Measurements from ENCODE around the gene LONP1. TPM values are rescaled to one million over a fixed set of nuclear protein-coding genes. Genes with fewer than 3 reads are reported as not detected.

LONP1 gene
- polyA plus RNA-seq, 4 donors, result 33.0 to 61.4 (median 45.0) TPM

DNA sequence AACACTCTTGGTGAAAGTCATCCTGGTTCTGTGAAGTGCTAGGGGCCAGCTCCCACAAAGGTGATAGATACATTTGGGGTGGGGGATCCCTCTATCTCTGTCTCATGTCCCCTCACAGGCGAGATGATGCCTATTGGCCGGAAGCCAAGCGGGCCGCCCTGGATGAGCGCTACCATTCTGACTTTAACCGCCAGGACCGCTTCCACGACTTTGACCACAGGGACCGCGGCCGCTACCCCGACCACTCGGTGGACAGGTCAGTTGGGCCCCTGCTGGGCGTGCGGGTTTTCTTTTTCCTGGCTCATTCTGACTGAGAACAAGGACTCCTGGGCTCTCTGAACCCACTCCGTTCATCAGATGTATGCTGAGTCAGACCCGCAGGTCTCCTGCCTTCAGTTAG, 56.0 kb downstream of the LONP1 start:
- no peak for DNase-seq (ENCODE audit: low read depth in 4 of 4, low spot score in 3 of 4)

GRCh38 chr19:5661483-5661882, 58.5 kb downstream of the LONP1 start:
- no peak for DNase-seq (ENCODE audit: low read depth in 4 of 4, low spot score in 3 of 4)

GRCh38 chr19:5655412-5655811, 64.5 kb downstream of the LONP1 start:
- DNase-seq (ENCODE audit: low read depth in 4 of 4, low spot score in 3 of 4), result no peak

- DNase-seq (ENCODE audit: low read depth in 4 of 4, low spot score in 3 of 4), result no peak
Observed at GRCh38 chr19:5654931-5655330, 65.0 kb downstream of the LONP1 start.

DNA sequence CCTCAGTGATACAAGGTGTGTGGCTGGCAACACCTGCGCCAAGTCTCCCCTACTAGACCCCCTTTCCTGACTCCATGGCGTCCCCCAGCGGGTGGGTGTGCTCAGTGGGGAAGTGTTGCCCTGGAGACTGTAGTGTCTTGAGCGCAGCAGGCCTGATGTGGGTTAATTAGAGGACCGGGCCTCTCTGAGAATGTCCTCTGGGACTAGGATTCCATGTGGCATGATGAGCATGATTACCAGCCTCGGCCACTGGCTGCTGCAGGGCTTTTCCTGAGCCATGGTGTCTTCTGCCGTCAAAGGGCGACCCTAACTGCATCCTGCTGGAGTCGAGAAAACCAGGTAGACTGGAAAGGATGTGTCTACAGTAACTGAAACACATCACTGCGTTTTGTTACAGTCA, 67.7 kb downstream of the LONP1 start:
- DNase-seq (ENCODE audit: low read depth in 4 of 4, low spot score in 3 of 4), result no peak

GRCh38 chr19:5651361-5651760, 68.6 kb downstream of the LONP1 start:
- DNase-seq (ENCODE audit: low read depth in 4 of 4, low spot score in 3 of 4), result no peak

GRCh38 chr19:5648464-5648863, 71.5 kb downstream of the LONP1 start:
- no peak for DNase-seq (ENCODE audit: low read depth in 4 of 4, low spot score in 3 of 4)

DNA sequence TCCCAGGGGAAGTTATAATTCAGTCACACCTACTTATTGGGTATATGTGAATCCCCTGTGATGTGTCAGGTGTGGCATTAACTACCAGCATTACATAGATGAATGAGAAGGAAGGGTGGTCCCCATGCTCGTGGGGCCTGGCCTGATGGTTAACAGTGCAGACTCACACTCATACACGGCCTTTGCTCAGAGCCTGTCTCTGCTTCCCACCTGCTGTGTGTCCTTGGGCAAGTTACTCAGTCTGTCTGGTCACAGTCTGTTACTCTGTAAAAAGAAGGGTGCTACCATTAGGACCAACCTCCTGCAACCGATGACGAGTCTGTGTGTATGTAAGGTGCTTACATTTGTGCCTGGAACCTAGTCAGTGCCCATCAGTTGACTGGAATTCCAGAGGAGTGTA, 73.2 kb downstream of the LONP1 start:
- DNase-seq (ENCODE audit: low read depth in 4 of 4, low spot score in 3 of 4), result no peak

GRCh38 chr19:5645409-5645808, 74.5 kb downstream of the LONP1 start:
- no peak for DNase-seq (ENCODE audit: low read depth in 4 of 4, low spot score in 3 of 4)

DNA sequence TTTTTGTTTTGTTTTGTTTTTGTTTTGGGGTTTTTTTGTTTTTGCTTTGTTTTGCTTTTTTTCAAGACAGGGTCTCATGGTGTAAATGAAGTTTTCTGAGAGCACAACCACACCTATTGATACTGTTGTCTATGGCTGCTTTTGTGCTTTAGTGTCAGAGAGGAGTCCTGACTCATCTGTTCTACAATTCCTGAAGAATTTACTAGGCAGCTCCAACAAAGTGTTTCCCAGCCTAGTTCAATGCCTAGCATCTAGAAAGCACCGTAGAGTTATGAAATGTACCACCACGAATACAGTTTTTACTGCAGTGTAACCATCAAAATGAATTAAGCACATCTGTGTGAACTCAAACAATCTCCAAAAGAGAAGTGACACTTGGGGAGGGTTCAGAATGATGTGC, 75.9 kb downstream of the LONP1 start:
- no peak for DNase-seq (ENCODE audit: low read depth in 4 of 4, low spot score in 3 of 4)

DNA sequence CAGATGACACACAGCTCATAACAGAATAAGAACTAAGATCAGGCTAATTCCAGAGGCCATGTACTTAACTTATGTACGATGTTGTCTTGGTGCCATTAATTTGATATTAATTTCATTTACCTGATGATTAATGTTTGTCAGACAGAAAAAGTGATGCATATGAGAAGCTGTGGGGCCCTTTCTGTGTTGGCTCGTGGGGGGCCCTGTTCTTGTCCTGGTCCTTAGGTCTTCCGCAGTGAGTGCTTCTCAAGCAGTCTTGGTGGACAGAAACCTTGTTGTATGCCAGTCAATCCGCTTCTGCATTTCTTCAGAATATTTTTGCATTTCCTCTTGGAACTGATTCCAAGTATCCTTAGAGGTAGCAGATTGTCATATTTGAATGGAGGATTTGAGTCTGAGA, 76.9 kb downstream of the LONP1 start:
- DNase-seq (ENCODE audit: low read depth in 4 of 4, low spot score in 3 of 4), result no peak

GRCh38 chr19:5642204-5642603, 77.7 kb downstream of the LONP1 start:
- no peak for DNase-seq (ENCODE audit: low read depth in 4 of 4, low spot score in 3 of 4)

Other genes starting within 250 kb of the LONP1 start
- 1 to 10 TPM in 2 of 4 donors, under 1 TPM in 2; 0.09 to 1.3 (median 1.1) TPM for gene TINCR, start 152.2 kb downstream of the LONP1 start, polyA plus RNA-seq (ENCODE audit: insufficient read length in 4 of 4)
- gene SAFB2, start 97.4 kb downstream of the LONP1 start, polyA plus RNA-seq (ENCODE audit: insufficient read length in 4 of 4), result 100 to 1,000 TPM in 1 of 4 donors, 10 to 100 TPM in 3; 53.4 to 119 (median 73.4) TPM
- 100 to 1,000 TPM; 111 to 190 (median 171) TPM for gene SAFB, start 97.1 kb downstream of the LONP1 start, polyA plus RNA-seq (ENCODE audit: insufficient read length in 4 of 4)
- gene MICOS13, start 39.6 kb downstream of the LONP1 start, polyA plus RNA-seq (ENCODE audit: insufficient read length in 4 of 4), result 10 to 100 TPM; 29.7 to 63.3 (median 35.6) TPM
- 10 to 100 TPM in 1 of 4 donors, 1 to 10 TPM in 3; 7.3 to 17.4 (median 8.8) TPM for gene HSD11B1L, start 39.1 kb downstream of the LONP1 start, polyA plus RNA-seq (ENCODE audit: insufficient read length in 4 of 4)
- 100 to 1,000 TPM; 484 to 769 (median 619) TPM for gene RPL36, start 29.9 kb downstream of the LONP1 start, polyA plus RNA-seq (ENCODE audit: insufficient read length in 4 of 4)
- gene CATSPERD, start 491 bp upstream of the LONP1 start, polyA plus RNA-seq (ENCODE audit: insufficient read length in 4 of 4), result not detected
- gene PRR22, start 64.6 kb upstream of the LONP1 start, polyA plus RNA-seq (ENCODE audit: insufficient read length in 4 of 4), result 1 to 10 TPM; 1.7 to 4.4 (median 2.3) TPM
- 10 to 100 TPM; 16.1 to 33.3 (median 24.3) TPM for gene DUS3L, start 71.0 kb upstream of the LONP1 start, polyA plus RNA-seq (ENCODE audit: insufficient read length in 4 of 4)
- 1 to 10 TPM in 3 of 4 donors, under 1 TPM in 1; 1.00 to 3.4 (median 2.4) TPM for gene NRTN, start 84.9 kb upstream of the LONP1 start, polyA plus RNA-seq (ENCODE audit: insufficient read length in 4 of 4)
- 10 to 100 TPM in 2 of 4 donors, 1 to 10 TPM in 1, under 1 TPM in 1; 0.25 to 12.0 (median 8.0) TPM for gene FUT6, start 119.6 kb upstream of the LONP1 start, polyA plus RNA-seq (ENCODE audit: insufficient read length in 4 of 4)
- under 1 TPM in 3 of 4 donors, not detected in 1; 0.14 to 0.95 (median 0.55) TPM for gene FUT3, start 131.3 kb upstream of the LONP1 start, polyA plus RNA-seq (ENCODE audit: insufficient read length in 4 of 4)
- gene FUT5, start 150.4 kb upstream of the LONP1 start, polyA plus RNA-seq (ENCODE audit: insufficient read length in 4 of 4), result under 1 TPM in 2 of 4 donors, not detected in 2; 0.11 to 0.12 TPM
- 100 to 1,000 TPM; 129 to 208 (median 143) TPM for gene NDUFA11, start 183.6 kb upstream of the LONP1 start, polyA plus RNA-seq (ENCODE audit: insufficient read length in 4 of 4)
- 10 to 100 TPM in 1 of 4 donors, 1 to 10 TPM in 3; 3.9 to 11.1 (median 5.5) TPM for gene VMAC, start 184.7 kb upstream of the LONP1 start, polyA plus RNA-seq (ENCODE audit: insufficient read length in 4 of 4)
- 10 to 100 TPM in 3 of 4 donors, 1 to 10 TPM in 1; 7.2 to 53.8 (median 23.4) TPM for gene CAPS, start 194.1 kb upstream of the LONP1 start, polyA plus RNA-seq (ENCODE audit: insufficient read length in 4 of 4)